ENCODE results near the gene COL4A1.

COL4A1 gene

GRCh38 chr13:110193491-110193890, 113.5 kb downstream of the COL4A1 start:
- no peak for DNase-seq (ENCODE audit: low read depth)
- TF ChIP-seq CTCF (IDR thresholded peaks at IDR 0.05; ENCODE audit: insufficient read depth, low read depth, low read length, missing control alignments), result no peak
- H3K4me3 ChIP-seq (ENCODE audit: low read depth, low read length), result no peak overlapping the region

GRCh38 chr13:110192472-110192871, 114.5 kb downstream of the COL4A1 start:
- DNase-seq (ENCODE audit: low read depth), result no peak
- TF ChIP-seq CTCF (IDR thresholded peaks at IDR 0.05; ENCODE audit: insufficient read depth, low read depth, low read length, missing control alignments), result no peak
- no peak overlapping the region for H3K4me3 ChIP-seq (ENCODE audit: low read depth, low read length)

GRCh38 chr13:110187641-110188161, 119.3 kb downstream of the COL4A1 start:
- no peak for TF ChIP-seq CTCF (IDR thresholded peaks at IDR 0.05; ENCODE audit: insufficient read depth, low read depth, low read length, missing control alignments)
- no peak overlapping the region for H3K4me3 ChIP-seq (ENCODE audit: low read depth, low read length)
- DNase-seq (ENCODE audit: low read depth), result no peak

- no peak overlapping the region for H3K4me3 ChIP-seq (ENCODE audit: low read depth, low read length)
- no peak for TF ChIP-seq CTCF (IDR thresholded peaks at IDR 0.05; ENCODE audit: insufficient read depth, low read depth, low read length, missing control alignments)
- DNase-seq (ENCODE audit: low read depth), result no peak
These were observed 120.6 kb downstream of the COL4A1 start for GRCh38 chr13:110186231-110186855.

GRCh38 chr13:110185696-110186095, 121.3 kb downstream of the COL4A1 start:
- DNase-seq (ENCODE audit: low read depth), result no peak
- H3K4me3 ChIP-seq (ENCODE audit: low read depth, low read length), result no peak overlapping the region
- no peak for TF ChIP-seq CTCF (IDR thresholded peaks at IDR 0.05; ENCODE audit: insufficient read depth, low read depth, low read length, missing control alignments)

- H3K4me3 ChIP-seq (ENCODE audit: low read depth, low read length), result no peak overlapping the region
- no peak for DNase-seq (ENCODE audit: low read depth)
- no peak for TF ChIP-seq CTCF (IDR thresholded peaks at IDR 0.05; ENCODE audit: insufficient read depth, low read depth, low read length, missing control alignments)
These were observed 123.0 kb downstream of the COL4A1 start for GRCh38 chr13:110183910-110184309.

- DNase-seq (ENCODE audit: low read depth), result no peak
- no peak overlapping the region for H3K4me3 ChIP-seq (ENCODE audit: low read depth, low read length)
- TF ChIP-seq CTCF (IDR thresholded peaks at IDR 0.05; ENCODE audit: insufficient read depth, low read depth, low read length, missing control alignments), result no peak
These were observed 124.5 kb downstream of the COL4A1 start for GRCh38 chr13:110182461-110182860.
